Right atrium auricular region (tissue), 2 donors: ENCODE results near the gene PROCR. TPM values are rescaled to one million over a fixed set of nuclear protein-coding genes. Genes with fewer than 3 reads are reported as not detected.
A peak's percentile ranks its signal among the peaks of the same experiment; 100 is the strongest.
"Not testable (repeated sequence)": the region's sequence is repeated elsewhere in the genome, so short reads cannot be mapped to it uniquely, and the experiment has no call there.

Experiments used
- DNase-seq: peaks from one replicate; pipeline ENCODE4 v3.0.0-alpha.2; 2019; ENCODE audit warnings: low spot score
- H3K27ac ChIP-seq, 2 donors: fragments of 200-600 bp; sonication (generic); 1 replicate in 1 of 2; 2 replicates in 1 of 2; pipeline ENCODE4 v1.5.1; 2016 to 2019
- H3K27me3 ChIP-seq, 2 donors: fragments of 200-600 bp; sonication (generic); one replicate each; pipeline versions ENCODE4 v1.5.1 to v1.6.0; 2017 to 2019
- H3K36me3 ChIP-seq: fragments of 200-600 bp; sonication (generic); one replicate; pipeline ENCODE4 v1.5.1; 2016
- H3K4me1 ChIP-seq, 2 donors: fragments of 200-600 bp; sonication (generic); one replicate each; pipeline versions ENCODE4 v1.5.1 to v1.6.0; 2017 to 2019
- H3K4me3 ChIP-seq, 2 donors: fragments of 200-600 bp; sonication (generic); 1 replicate in 1 of 2; 2 replicates in 1 of 2; pipeline ENCODE4 v1.5.1; 2017 to 2019; ENCODE audit warnings: mild to moderate bottlenecking in 1 of 2, moderate library complexity in 1 of 2
- H3K9me3 ChIP-seq, 2 donors: fragments of 200-600 bp; sonication (generic); one replicate each; pipeline ENCODE4 v1.5.1; 2019
- CTCF ChIP-seq, 2 donors: fragments of 200-600 bp; sonication (generic); IDR thresholded peaks; one replicate each; pipeline ENCODE4 v1.5.1; 2019; ENCODE audit warnings: antibody characterized with exemption in 2 of 2
- total RNA-seq, 2 donors: library from RNA; depleted of rRNA; stranded (reverse); fragments of >200 nt; gene quantifications; one replicate each; pipeline ENCODE4 v1.1.0, GENCODE V29; 2016

The PROCR gene
- total RNA-seq, 2 donors from 2014 or later, result 37.7 to 51.0 TPM

- H3K27ac ChIP-seq, result no peak overlapping the region
- H3K36me3 ChIP-seq, result no peaks in the 10 kb centered on the region
- H3K4me1 ChIP-seq, result peaks cover 0 to 18% of the 10 kb centered on the region in 2 donors
- peak; percentile 64 to 70 for TF ChIP-seq CTCF (IDR thresholded peaks at IDR 0.05)
- no peaks in the 10 kb centered on the region for H3K9me3 ChIP-seq
- DNase-seq, result no peak
- H3K4me3 ChIP-seq, result no peak overlapping the region
- H3K27me3 ChIP-seq, result no peaks in the 10 kb centered on the region
These were observed 26.7 kb upstream of the PROCR start for GRCh38 chr20:35145141-35145564.

DNA sequence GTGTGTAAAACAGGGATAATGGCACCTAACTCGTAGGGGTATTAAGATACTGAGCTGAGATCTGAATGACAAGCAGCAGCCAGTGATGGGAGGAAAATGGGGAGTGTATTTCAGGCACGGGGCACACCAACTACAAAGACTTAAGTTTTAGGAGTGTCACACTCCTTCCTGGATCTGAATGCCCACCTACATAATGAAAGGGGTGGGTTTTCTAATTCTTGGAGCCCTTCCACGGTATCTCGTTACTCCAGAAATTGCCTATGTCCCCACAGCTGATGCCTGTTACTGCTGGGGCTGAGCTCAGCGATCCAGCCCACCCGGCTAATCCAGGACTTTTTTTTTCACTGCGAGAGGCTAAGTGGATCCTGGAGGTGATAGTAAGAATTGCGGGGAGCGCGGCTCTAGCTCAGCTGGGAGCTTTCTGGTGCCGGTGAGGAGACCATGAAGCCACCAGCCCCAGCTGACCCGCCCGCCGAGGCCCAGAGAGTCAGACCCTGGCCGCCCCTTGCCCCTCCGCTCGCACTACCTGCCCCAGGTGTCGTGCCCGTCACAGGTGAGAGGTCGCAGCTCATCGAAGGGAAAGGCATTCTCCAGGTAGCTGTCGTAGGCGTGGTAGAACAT is 25.5 kb upstream of the PROCR start:
- Histone ChIP-seq H3K27me3 (no peaks in the 10 kb centered on the region), H3K36me3 (no peaks in the 10 kb centered on the region), H3K9me3 (no peaks in the 10 kb centered on the region), H3K27ac (peak overlapping the region; percentile 78 to 80), H3K4me3 (peak overlapping the region; percentile 68 to 86), H3K4me1 (peaks cover 0 to 18% of the 10 kb centered on the region in 2 donors)
- TF ChIP-seq CTCF (IDR thresholded peaks at IDR 0.05), result no peak
- DNase-seq, result no peak

DNA sequence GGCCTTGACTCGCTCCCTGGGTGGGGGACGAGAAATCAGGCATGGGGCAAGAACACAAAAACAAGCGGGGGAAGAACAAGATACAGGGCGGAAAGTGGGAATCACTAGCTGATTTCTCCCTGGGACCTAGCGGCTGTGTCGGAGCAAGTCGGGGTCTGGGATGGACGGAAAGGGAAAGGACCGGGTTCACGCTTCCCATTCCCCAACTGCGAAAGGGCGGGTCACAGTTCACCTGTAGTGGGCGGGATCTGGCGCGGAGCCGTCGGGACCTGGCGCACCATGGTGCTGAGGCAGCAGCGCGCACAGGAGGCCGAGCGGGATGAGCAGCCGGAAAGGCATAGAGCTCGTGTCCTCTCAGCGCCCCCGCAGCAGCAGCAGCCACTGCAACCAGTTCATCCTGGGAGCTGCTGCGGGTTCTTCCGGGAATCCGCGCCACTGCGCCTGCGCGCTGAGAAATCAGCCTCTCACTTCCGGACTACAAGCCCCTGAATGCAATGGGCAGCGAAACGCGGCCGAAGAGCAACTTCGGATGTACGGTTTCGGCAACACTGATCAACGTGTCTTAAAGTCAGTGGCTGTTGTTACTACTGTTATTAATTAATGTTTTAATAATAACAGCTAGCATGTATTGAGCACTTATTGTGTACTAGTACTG is 24.8 kb upstream of the PROCR start, which contains the start of gene EDEM2:
TSS of gene EDEM2 (minus strand) at position 417 of the 655 bp plus-strand sequence. CDS start at position 339, 78 bp downstream.
- DNase-seq, result peak; percentile 94

DNA sequence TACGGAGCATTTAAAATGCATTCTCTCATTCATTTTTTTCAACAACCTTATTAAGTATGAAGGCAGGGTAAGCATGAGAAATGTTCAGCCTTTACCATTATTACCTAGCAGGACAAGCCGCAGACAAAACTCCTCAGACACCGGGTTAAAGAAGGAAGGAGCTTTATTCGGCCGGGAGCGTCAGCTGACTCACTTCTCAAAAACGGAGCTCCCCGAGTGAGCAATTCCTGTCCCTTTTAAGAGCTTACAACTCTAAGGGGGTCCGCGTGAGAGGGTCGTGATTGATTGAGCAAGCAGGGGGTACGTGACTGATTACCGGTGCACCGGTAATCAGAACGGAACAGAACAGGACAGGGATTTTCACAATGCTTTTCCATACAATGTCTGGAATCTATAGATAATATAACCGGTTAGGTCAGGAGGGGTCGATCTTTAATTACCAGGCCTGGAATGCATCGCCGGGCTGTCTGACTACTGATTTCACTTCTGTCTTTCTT is 24.2 kb upstream of the PROCR start:
- Histone ChIP-seq H3K27ac (peak overlapping the region; percentile 78 to 80), H3K4me1 (peaks cover 0 to 18% of the 10 kb centered on the region in 2 donors), H3K4me3 (peak overlapping the region; percentile 68 to 86)
- H3K9me3 ChIP-seq, DNase-seq, H3K36me3 ChIP-seq, H3K27me3 ChIP-seq: not testable (repeated sequence)

More for the DNA sequence above, 24.8 kb upstream of the PROCR start, which contains the start of gene EDEM2:
- peak in 1 of 2 donors; percentile 37 for TF ChIP-seq CTCF (IDR thresholded peaks at IDR 0.05)
- H3K36me3 ChIP-seq, result no peaks in the 10 kb centered on the region
- peaks cover 0 to 18% of the 10 kb centered on the region in 2 donors for H3K4me1 ChIP-seq
- H3K27ac ChIP-seq, result peak within 1 kb of the TSS; percentile 78 to 80
- H3K4me3 ChIP-seq, result peak within 1 kb of the TSS; percentile 68 to 86
- no peaks in the 10 kb centered on the region for H3K9me3 ChIP-seq
- H3K27me3 ChIP-seq, result no peaks in the 10 kb centered on the region

DNA sequence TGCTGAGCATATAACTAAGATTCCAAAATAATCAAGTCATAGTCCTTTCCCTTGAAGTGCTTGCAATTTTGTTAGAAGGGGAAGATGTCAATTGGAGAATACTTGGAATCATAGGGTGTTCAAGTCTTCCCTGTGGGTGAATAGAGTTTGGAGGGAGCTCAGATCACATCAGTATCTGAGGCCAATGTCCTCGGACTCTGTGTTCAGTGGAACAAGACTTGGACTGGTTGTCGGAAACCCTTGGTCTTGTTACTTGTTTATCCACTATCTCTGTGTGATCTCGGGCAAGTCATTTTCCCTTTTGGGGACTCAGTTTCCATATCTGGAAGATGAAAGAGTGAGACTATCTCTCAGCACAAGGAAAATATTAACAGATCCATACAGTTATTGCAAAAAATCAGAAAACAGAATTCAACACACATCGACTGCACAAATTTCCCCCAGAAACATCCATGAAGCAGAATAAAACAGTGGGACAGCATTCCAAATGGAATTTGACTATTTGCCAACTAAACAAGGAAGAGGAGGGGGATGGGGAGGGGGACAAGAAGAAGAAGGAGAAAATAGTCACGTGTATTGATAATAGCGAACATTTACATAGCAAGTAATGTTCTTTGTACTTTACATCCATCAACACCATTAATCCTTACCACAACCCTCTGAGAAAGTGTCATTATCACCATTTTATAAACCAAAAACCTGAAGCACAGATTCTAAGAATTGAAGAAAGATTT is 20.9 kb upstream of the PROCR start:
- Histone ChIP-seq H3K27ac (no peak overlapping the region), H3K27me3 (no peaks in the 10 kb centered on the region), H3K4me1 (peaks cover 0 to 18% of the 10 kb centered on the region in 2 donors), H3K4me3 (no peak overlapping the region), H3K9me3 (no peaks in the 10 kb centered on the region), H3K36me3 (no peaks in the 10 kb centered on the region)
- TF ChIP-seq CTCF (IDR thresholded peaks at IDR 0.05), result no peak
- no peak for DNase-seq

DNA sequence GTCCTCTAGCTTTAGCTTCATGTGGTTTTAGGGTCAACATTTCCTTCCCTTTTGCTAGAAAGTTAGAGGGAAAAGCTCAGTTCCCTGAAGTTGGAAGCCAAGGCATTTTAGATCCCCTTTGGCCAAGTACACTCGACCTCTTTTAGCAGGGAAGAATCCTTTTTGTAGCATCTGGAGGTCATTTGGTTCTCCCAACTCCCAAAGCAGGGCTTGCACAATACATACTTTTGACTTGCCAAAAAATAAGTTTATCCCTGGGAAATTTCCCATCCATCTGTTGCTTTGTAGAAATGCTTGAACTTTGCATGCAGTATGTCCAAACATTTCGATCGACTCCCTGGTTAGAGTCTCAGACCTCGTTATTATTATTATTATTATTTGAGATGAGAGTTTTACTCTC is 20.1 kb upstream of the PROCR start:
- no peak overlapping the region for H3K27ac ChIP-seq
- DNase-seq, result no peak
- no peaks in the 10 kb centered on the region for H3K9me3 ChIP-seq
- no peak for TF ChIP-seq CTCF (IDR thresholded peaks at IDR 0.05)
- H3K36me3 ChIP-seq, result no peaks in the 10 kb centered on the region
- H3K4me3 ChIP-seq, result no peak overlapping the region
- H3K27me3 ChIP-seq, result no peaks in the 10 kb centered on the region
- H3K4me1 ChIP-seq, result peaks cover 0 to 11% of the 10 kb centered on the region in 2 donors
